Glomerular visceral epithelial cell (primary cell): ENCODE measurements around the gene LMBR1L.

Source experiments
- DNase-seq: peaks from one replicate; pipeline ENCODE4 v3.0.0-alpha.2; 2016; ENCODE audit errors: extremely low spot score

Gene LMBR1L

GRCh38 chr12:49054096-49054495 is 56.6 kb downstream of the LMBR1L start:
- DNase-seq = no peak

- DNase-seq = no peak
Observed at GRCh38 chr12:49052451-49053208, 58.0 kb downstream of the LMBR1L start.

GRCh38 chr12:49051777-49052438 is 58.7 kb downstream of the LMBR1L start:
- no peak for DNase-seq

- no peak for DNase-seq
Observed at GRCh38 chr12:49051373-49051764, 59.3 kb downstream of the LMBR1L start.

- no peak for DNase-seq
Observed at GRCh38 chr12:49050507-49051372, 59.9 kb downstream of the LMBR1L start.

- DNase-seq = peak; percentile 38
Observed at GRCh38 chr12:49049566-49050224, 61.0 kb downstream of the LMBR1L start.

DNA sequence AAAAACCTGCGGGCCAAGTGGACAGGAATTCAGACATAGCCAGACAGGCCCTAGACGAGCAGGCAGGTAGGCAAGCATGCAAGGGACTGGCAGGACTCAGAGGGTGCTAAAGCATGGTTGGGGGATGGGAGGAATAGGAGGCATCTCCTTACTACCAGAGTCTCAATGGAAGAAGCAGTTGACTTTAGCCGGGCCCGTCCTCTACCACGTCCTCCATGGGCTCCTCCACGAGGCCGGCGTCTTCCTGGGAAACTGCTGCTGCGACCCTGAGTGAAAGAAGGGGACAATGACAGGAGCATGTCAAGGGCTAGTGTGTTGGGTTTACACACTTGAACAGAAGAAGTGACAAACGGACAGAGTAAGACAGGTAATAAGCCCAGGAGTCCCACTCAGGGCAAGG is 61.7 kb downstream of the LMBR1L start:
- DNase-seq = no peak
